Embryonic facial prominence (tissue), 1 donor: Measurements from ENCODE around the gene NEUROD1.

Experiments
- DNase-seq: peaks from one replicate; pipeline ENCODE4 v3.0.0-alpha.2; 2016; ENCODE audit errors: extremely low spot score

The NEUROD1 gene

GRCh38 chr2:181642086-181642485, 38.2 kb downstream of the NEUROD1 start:
- DNase-seq = no peak

GRCh38 chr2:181639686-181640085, 40.6 kb downstream of the NEUROD1 start:
- no peak for DNase-seq

- no peak for DNase-seq
Observed at GRCh38 chr2:181632733-181633401, 47.5 kb downstream of the NEUROD1 start.

- DNase-seq = no peak
Observed at GRCh38 chr2:181628590-181629585, 51.4 kb downstream of the NEUROD1 start.

- no peak for DNase-seq
Observed at GRCh38 chr2:181627545-181627944, 52.8 kb downstream of the NEUROD1 start.

- DNase-seq = no peak
Observed at GRCh38 chr2:181626671-181627070, 53.6 kb downstream of the NEUROD1 start.
